Sciatic nerve (tissue), 2 donors: ENCODE measurements around the gene NCKAP5. TPM values are rescaled to one million over a fixed set of nuclear protein-coding genes. Genes with fewer than 3 reads are reported as not detected.

ENCODE experiments used
- ATAC-seq: fragments of 200-7000 bp; cut with Tn5 transposase; one replicate; pipeline ENCODE4 v1.9.1; 2020; ENCODE audit warnings: mild to moderate bottlenecking, moderate library complexity
- DNase-seq: peaks from one replicate; pipeline ENCODE4 v3.0.0-alpha.2; 2020; ENCODE audit warnings: low spot score
- intact Hi-C: fragments of 100-400 bp; cut with DNase I; formaldehyde crosslinking; loops from one replicate; pipeline ENCODE4 v1.14.2; 2022
- total RNA-seq: library from RNA; stranded (reverse); fragmentation: NEBNext Ultra II Directional; extraction: Animal tissue kit (Norgen Biotek cat#: 25700); gene quantifications from one replicate; pipeline ENCODE4 v1.2.1, GENCODE V29; 2021
- donor health status: DM: no; HTN: no; CAD: no.
- donor health status: DM: no; HTN: no; CAD: no.

The NCKAP5 gene
- total RNA-seq, 1 donor from 2014 or later: 10.5 TPM

DNA sequence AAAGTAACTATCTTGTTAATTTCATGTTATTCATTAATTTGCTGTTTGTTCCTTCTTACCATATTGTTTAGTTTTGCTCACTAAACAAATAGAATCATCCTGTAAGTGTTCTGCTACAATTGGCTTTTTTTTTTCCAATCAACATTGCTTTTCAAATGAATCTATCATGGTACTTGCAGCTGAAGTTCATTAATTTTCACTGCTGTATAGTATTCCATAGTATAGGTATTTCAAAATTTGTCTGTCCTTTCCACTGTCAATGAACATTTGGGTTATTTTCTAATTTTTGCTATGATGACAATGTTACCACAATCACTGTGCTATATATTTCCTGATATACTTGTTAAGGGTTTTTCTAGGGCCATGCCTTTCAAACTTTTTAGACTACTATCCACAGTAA is 809.3 kb downstream of the NCKAP5 start:
- DNase-seq (no peak), ATAC-seq (no peak)
- intact Hi-C loops: no loop called here

DNA sequence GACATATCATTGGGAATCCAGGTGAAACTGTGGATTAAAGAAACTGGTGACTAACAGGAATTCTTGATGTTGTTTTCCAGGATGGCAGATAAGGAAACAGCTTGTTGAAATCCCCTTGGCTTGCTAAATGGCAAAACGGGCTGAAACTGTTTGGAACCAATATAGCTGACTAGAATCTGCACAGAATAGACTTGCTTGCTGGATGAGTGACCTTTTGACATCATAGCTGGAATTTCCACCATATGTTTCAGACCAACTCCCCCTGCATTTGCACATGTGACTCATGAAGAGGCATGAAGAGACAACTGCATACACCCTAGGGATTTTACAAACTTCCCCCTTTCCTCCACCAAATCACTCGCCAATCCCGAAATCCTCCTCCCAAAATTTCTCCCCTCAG is 810.6 kb downstream of the NCKAP5 start:
- no peak for ATAC-seq
- DNase-seq: no peak
- intact Hi-C loops: no loop called here

DNA sequence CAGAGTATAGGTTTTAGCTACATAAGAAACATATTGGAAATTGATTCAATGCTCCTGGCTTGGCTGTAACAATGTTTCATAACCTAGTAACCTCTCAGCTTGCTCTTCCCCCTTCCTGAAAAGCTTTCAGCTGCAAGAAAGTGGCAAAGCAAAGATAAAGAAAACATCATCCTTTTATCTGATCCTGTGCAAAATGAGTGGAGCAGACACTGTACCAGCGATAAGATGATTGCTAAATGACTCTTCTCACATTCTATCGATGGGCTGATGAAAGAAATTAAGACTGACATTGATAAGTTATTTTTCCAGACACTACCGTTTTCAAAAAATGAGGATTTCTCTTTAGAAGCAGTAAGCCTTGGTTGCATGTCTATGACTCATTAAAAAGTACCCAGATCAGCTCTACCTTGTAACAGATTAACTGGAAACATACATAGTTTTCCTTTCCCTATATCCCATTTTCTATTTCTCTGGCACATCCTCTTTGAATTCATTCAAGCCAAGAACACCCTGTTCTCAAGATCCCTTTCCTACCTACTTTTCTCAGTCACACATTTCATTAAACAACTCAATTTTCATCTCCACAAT is 811.2 kb downstream of the NCKAP5 start:
- ATAC-seq: no peak
- intact Hi-C loops: no loop called here

DNA sequence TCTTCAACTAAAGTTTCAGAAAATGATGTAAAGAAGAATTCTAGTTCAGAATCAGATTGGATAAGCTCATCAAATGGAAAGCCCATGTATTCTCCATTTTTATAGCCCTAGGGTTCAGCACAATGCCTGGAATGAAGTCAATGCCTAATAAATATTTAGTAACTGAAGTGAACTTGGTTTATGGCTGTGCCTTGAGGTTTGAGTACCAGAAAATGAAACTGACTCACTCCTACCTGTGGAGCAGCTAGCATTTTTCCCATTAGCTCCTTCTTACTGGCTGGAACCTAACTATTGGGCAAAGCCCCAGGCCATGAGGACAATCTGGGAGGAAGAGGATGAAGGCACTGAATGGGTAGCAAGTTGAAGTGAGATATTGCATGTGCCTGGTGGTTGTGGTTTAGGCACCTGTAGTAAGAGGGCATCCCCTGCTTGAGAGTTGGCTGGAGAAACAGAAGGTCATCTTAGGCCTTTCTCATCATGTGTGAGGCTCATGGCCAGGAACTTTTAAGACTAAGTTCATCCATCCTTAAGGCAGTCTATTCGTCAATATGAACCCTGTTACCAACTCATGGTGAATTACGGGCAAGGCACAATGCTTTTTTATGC is 813.3 kb downstream of the NCKAP5 start:
- ATAC-seq: no peak
- intact Hi-C loops: no loop called here
- no peak for DNase-seq

More for the DNA sequence above, 811.2 kb downstream of the NCKAP5 start:
- no peak for DNase-seq

DNA sequence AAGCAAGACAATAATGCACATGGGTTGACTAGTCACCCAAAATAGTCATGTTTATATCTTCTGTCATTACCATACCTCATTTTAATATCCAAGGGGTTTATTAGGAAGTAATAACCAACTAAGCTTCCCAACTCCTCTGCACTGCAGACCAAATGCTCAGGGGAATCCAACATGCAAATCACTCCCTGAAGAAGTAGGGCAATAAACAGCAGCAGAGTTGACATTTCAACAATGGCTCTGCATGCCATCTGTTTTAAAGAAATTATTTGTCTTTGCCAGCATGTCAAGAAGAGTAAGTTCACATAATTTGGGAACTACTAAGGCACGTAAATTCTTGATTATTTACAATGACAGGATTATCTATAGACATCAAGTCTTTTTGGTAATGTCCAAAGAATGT is 813.9 kb downstream of the NCKAP5 start:
- DNase-seq (no peak), ATAC-seq (no peak)
- intact Hi-C loops: no loop called here

DNA sequence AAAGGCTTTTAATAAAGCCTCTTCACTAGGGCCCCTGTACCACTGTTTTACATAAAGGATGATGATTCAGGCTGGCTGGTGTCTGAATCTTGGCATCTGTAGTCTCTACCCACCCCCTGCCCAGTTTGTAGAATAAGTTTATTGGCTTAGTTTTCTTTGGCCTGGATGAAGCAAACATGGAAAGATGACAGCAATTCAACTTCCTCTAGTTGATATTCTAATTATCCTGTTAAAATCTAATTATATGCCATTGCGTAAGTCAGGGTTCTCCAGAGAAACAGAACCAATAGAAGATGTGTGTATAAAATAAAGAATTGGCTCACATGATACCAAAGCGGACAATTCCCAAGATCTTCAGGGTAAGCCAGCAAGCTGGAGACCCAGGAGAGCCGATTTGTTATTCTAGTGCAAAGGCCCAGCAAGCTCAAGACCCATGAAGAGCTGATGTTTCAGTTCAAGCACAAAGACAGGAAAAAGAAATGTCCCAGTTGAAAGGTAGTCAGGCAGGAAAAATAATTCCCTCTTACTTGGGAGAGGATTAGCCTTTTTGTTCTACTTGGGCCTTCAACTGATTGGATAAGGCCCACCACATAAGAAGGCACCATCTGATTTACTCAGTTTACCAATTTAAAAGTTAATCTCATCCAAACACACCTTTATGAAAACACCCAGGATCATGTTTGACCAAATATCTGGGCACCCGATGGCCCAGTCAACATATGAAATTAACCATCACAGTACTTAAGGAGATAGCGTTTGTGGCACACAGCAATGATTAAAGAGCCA is 815.6 kb downstream of the NCKAP5 start:
- ATAC-seq: no peak
- intact Hi-C loops: no loop called here
- DNase-seq: no peak

DNA sequence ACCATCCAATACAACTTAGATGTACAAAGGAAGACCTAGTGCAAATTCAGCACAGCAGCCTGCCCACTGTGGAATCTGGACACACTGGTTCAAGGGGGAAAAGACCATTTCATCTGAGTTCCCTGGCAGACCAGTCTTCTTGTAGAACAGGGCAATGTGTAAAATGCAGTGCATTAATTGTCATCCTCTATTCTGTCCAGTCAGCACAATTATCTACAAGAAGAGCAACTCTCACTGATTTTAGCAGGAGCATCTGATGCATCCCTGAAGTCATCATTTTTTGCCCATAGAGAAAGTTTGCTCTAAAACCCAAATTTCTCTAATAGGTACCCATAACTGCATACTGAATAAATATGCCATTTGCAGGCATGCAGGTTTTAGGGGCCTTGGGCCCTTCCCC is 816.4 kb downstream of the NCKAP5 start:
- intact Hi-C loops: no loop called here

DNA sequence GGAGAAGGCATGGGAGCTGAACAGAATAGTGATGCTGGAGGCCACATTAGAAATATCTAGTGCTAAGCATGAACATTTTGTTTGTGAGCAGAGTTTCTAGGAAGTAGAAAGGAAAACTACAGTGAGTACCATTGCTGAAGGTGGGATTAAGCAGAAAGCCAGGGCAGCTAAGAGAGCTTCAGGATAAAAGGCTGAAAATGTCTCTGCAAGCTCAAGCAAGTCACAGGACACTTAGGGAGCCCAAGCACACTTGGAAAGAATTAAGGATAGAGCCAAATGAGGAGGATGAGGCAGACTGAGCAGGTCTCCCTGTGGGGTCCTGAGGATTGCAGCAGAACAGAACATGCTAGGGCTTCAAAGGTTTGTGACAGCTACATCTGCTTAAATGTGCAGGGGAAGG is 817.7 kb downstream of the NCKAP5 start:
- DNase-seq: no peak
- intact Hi-C loops: no loop called here
- no peak for ATAC-seq

More for the DNA sequence above, 816.4 kb downstream of the NCKAP5 start:
- ATAC-seq: no peak
- DNase-seq: no peak

DNA sequence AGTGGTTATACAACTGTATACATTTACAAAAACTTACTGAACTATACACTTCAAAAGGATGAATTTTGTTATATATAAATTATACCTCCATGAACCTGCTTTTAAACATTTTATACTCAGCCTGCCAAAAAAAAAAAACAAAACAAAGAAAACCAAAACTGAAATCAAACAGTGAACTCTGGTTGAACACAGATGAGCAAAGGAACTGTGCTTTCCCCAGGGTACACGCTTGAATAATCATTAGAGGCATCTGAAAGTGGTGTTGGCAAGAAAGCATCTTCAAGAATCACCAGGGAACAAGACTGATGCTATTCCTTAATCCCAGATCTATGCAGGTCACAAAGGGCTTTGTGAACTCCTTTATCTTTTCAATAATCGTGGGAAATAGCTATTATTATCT is 821.2 kb downstream of the NCKAP5 start:
- no peak for DNase-seq
- no peak for ATAC-seq
- intact Hi-C loops: loop anchor here (10.0 kb wide), 1 partner anchor 1082 kb away; no protein-coding TSS in a partner anchor

DNA sequence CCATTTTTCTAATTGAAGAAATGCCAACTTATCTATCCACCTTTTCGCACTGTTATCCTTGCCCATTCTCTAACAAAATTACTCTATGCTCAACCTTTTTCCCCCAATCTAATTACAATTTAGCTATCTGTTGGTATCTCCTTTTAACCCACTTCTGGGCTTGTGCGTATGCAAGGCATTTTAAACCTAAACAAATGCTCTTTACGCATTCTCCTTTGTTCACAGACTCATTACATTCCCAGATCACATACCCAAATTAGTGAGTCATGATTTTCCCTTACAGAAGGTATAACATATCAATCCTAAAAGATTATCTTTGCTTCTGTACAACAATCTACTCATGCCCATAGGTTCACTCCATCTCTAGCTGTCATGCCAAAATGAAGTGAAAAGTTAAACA is 826.5 kb downstream of the NCKAP5 start:
- DNase-seq (no peak), ATAC-seq (no peak)
- intact Hi-C loops: loop anchor here (10.0 kb wide), 1 partner anchor 1077 kb away; no protein-coding TSS in a partner anchor

DNA sequence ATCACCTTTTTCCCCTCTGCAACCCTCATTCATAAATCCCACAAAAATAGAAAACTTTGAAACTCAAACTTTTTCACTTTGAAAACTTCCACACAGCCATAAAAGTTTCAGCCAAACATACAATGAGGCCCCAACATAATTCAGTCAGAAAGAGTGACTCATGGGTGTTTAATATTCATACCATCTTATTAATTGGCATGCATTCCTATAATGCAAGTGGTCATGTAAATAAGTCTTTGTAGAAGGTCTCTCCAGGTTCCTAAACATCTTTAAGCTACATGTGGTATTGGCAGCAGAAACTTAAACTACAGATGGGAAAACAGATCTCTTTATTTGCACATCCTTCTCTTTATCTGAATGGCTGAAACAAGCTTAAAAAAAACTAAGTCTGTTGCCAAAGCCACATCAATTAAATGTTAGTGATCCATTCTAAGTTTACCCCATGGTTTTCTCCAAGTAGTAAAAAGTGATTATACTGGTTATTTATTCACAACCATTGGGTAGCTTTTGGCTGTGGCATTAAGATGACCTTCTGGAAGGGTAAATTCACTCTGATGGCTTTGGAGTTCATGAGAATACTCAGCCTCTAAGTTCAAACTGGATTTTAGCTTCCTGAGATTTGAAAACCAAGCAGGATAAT is 828.1 kb downstream of the NCKAP5 start:
- no peak for DNase-seq
- intact Hi-C loops: loop anchor here (10.0 kb wide), 1 partner anchor 1075 kb away; no protein-coding TSS in a partner anchor
- ATAC-seq: no peak

DNA sequence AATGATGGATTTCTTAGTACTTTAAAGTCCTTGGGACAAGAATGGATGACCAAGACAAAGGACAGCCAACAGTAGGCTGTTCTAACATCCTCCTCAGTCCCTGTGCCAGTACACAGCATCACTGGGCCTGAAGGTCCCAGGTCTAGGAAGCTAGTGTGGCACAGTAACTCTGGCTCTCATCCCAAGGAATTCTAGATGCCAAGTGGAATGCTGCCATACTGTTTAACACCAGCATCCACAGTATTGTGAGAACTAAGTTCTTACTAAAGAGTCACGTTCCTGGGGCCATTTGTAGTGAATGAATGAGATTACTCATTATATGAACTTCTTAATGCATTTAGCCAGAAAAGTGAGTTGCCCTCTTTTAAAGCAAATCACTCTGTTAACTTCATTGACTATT is 830.0 kb downstream of the NCKAP5 start:
- intact Hi-C loops: no loop called here
- ATAC-seq (no peak), DNase-seq (no peak)

DNA sequence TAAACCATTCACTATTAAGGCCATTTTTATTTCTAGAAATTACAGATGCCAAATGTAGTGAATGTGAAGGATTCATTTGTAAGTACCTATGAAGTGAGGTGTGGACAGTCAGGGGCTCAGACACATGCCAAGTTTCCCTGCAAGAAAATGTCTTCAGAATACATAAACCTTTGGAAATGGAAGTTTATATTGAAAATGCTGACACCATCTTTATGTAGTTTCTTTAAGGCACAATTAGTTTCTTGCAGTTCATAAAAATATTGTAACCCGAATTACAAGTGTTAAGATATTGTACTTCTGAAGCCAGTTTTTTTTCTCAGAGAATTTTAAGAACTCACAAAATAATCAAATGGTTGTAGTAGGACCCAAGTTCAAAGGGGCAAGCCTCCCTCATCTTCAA is 832.2 kb downstream of the NCKAP5 start:
- DNase-seq: no peak
- intact Hi-C loops: no loop called here
- no peak for ATAC-seq

DNA sequence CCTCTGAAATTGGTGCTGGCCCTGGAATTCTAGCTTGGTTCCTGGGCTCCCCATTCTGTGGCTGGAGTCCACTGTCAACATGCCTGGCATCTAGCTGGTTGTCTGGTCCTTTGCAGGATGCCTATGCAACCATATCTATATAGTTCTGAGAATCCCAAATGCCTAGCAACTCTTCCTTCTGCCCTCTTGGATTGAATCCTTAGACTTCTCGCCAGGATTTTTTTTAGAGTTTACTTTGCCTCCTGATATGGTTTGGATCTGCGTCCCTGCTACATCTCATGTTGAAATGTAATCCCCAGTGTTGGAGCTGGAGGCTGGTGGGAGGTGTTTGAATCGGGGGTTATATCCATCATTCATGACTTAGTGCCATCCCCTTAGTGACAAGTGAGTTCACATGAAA is 833.3 kb downstream of the NCKAP5 start:
- ATAC-seq (no peak), DNase-seq (no peak)
- intact Hi-C loops: no loop called here

DNA sequence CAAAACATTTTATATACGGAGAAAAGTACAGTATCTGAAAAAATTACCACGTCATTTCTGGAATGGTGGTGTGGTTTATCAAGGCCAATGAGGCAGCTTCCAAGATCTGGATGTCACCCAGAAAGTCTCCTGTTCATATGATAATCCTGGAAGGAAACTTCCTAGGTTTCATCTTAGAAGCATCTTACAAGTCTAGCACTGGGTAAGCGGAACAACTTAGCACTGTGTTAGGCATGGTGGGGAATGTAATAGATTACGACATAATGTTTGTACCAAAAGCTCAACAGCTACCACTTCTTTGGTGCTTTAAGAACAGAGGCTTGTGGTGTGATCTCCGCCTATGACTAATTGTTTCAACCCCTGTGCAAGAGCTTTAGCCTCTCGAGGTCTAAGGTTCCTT is 835.2 kb downstream of the NCKAP5 start:
- intact Hi-C loops: no loop called here
- ATAC-seq (no peak), DNase-seq (no peak)

DNA sequence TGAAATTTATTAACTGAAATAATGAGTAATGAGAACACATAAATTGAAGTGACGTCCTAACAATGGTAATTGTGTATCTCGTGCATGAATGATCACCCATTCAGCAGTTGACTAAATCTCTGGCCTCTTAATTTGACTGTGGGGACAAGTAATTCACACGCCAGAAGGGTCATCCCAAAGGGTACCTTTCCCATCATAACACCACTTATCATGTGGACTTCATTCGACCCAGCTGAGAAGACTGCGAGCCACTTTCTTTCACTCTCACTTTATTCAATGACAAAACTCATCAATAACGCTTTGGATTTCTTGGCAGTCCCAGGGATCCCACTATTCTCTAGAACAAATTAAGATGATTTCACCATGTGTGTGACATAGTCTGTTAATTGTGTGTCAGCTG is 835.6 kb downstream of the NCKAP5 start:
- no peak for ATAC-seq
- no peak for DNase-seq
- intact Hi-C loops: no loop called here

DNA sequence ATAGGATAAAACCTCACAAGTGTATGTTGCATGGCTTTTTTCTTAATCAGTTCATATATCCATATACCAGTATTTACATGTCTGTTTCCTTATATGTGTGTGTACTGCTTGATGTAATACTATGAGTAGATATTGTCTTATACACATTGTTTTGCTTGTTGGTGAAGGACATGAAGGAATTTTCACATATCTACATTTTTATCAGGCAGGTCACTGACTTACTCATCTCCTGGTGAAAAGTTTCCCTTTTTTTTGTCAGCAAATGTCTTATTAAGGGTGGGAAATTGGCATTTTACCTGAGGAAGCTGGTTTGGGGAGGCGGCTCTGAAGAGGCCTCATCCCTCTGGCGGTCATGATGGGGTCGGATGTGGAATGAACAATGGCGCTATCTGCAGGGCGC is 836.8 kb downstream of the NCKAP5 start:
- DNase-seq: no peak
- intact Hi-C loops: no loop called here
- no peak for ATAC-seq

DNA sequence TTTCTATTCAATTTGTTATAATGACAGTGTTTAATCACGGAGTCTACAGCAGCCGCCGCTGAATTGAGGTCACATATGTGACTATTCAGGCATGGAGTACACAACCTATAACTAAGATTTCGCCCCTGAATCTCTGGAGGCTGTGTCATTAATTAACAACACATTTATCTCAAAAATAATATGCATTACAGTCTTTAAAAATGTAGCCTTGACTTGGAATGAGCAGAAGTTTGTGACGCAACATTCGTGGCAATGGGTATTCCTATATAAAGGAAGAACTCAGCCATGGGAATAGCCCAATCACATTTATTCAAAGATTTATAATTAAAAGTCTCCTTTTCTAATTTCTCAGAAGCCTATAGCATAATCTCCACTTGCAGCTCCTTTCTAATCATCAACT is 837.7 kb downstream of the NCKAP5 start:
- intact Hi-C loops: no loop called here
- ATAC-seq (no peak), DNase-seq (no peak)

DNA sequence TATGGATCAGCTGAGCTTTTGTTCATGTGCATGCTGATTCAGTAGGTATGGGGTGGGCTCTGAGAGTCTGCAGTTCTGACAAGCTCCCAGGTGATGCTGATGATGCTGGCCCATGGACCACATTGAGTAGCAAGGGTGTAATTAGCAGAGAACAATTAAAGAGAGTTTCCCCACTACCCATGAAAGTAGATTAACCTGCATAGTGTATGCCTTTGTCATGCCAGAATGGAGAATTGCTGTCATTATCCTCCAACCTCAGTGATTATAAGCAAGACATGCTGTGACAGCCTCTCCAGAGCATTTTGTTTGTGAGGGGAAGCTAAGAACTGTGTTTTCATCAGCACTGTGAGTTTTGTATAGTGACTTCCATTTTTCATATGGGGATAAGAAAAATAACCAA is 838.7 kb downstream of the NCKAP5 start:
- intact Hi-C loops: no loop called here
- ATAC-seq (no peak), DNase-seq (no peak)

DNA sequence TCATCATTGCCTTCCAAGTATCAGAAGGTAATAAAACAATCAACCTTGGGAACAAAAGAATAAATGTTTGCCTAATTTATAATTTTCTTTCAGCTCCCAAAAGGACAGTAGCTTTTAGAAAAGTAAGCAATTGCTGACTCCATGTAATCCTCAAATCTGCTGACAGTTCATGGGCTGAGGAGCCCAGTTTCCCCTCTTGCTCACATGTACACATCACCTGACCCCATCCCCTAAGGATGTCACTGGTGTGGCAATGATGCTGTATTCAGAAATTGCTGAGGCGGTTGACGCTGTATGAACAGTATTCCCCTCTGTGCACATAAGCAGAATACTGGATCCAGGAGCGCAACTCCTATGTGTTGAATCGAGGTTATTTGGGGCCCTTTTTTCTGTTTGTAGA is 842.1 kb downstream of the NCKAP5 start:
- DNase-seq (no peak), ATAC-seq (no peak)
- intact Hi-C loops: no loop called here
